GM10248 (cell line): ENCODE data around the gene GYPC.

Source experiments
- CTCF ChIA-PET: fragments of 300-600 bp; sonication (Branson Sonifier 250); formaldehyde crosslinking; extraction: SDS; loops from one replicate; lab custom pipeline; 2021; ENCODE audit warnings: antibody characterized with exemption; lab: Yijun Ruan, JAX
- POLR2A ChIA-PET: fragments of 350-650 bp; sonication (Branson Sonifier 250); formaldehyde crosslinking; extraction: SDS; loops from one replicate; lab custom pipeline; 2020; ENCODE audit warnings: antibody characterized with exemption; lab: Yijun Ruan, JAX
- DNase-seq: peaks from one replicate; pipeline ENCODE4 v3.0.0; 2012; ENCODE audit errors: extremely low spot score
- TF ChIP-seq, protein P1 (sequence below): IDR thresholded peaks from 2 replicates; pipeline ENCODE4 v1.5.1; 2012; ENCODE audit warnings: mild to moderate bottlenecking, low read depth; ENCODE audit errors: extremely low read depth, missing control alignments, control extremely low read depth

The GYPC gene, protein sequence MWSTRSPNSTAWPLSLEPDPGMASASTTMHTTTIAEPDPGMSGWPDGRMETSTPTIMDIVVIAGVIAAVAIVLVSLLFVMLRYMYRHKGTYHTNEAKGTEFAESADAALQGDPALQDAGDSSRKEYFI

GRCh38 chr2:126655500-126656430 is at the start of gene GYPC:
GYPC (plus strand) TSS chr2:126656158; CDS start chr2:126656264, 106 bp downstream.
- TF ChIP-seq, protein P1, sequence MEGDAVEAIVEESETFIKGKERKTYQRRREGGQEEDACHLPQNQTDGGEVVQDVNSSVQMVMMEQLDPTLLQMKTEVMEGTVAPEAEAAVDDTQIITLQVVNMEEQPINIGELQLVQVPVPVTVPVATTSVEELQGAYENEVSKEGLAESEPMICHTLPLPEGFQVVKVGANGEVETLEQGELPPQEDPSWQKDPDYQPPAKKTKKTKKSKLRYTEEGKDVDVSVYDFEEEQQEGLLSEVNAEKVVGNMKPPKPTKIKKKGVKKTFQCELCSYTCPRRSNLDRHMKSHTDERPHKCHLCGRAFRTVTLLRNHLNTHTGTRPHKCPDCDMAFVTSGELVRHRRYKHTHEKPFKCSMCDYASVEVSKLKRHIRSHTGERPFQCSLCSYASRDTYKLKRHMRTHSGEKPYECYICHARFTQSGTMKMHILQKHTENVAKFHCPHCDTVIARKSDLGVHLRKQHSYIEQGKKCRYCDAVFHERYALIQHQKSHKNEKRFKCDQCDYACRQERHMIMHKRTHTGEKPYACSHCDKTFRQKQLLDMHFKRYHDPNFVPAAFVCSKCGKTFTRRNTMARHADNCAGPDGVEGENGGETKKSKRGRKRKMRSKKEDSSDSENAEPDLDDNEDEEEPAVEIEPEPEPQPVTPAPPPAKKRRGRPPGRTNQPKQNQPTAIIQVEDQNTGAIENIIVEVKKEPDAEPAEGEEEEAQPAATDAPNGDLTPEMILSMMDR = no peak
- CTCF ChIA-PET = no interaction called here
- peak; percentile 80 for DNase-seq
- POLR2A ChIA-PET = no interaction called here

- POLR2A ChIA-PET = no interaction called here
- CTCF ChIA-PET = no interaction called here
- TF ChIP-seq, protein P1 = no peak
Measured at GRCh38 chr2:126614524-126615227, 41.3 kb upstream of the GYPC start.

DNA sequence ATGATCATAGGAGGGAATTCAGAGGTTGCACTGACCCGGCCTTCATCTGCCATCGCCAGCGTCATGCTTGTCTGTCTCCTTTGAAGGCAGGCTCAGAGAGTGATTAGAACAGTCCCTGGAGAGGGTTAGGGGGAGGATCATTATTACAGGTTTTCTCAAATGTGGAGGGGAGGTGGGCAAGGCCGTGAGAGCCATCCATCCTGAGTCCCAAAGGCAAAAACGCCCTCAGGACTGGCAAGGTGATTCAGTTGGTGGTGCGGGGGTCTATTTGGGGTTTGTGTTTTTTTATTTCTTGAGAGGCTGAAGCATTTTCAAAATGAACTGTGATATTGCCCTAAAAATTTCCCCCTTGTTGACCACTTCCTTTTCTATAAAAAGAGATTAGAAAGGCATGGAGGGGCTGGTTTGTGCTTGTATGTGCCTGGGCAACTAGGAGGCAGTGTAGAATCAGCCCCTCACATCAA is 39.3 kb upstream of the GYPC start:
- POLR2A ChIA-PET = no interaction called here
- TF ChIP-seq, protein P1 = no peak
- CTCF ChIA-PET = interaction anchor here (1.0 to 1.8 kb wide), 2 partner anchors 19 to 89 kb away, joined by 5 to 6 read pairs; no protein-coding TSS in a partner anchor

More at GRCh38 chr2:126614524-126615227, 41.3 kb upstream of the GYPC start:
- DNase-seq = no peak

GRCh38 chr2:126620302-126620701 is 35.7 kb upstream of the GYPC start:
- no peak for DNase-seq
- ChIA-PET CTCF (interaction anchor here (1.4 to 1.5 kb wide), 2 partner anchors 15 kb away, joined by 6 read pairs; no protein-coding TSS in a partner anchor), POLR2A (no interaction called here)
- TF ChIP-seq, protein P1 = no peak

More for the DNA sequence above, 39.3 kb upstream of the GYPC start:
- DNase-seq = no peak

- ChIA-PET POLR2A (no interaction called here), CTCF (no interaction called here)
- TF ChIP-seq, protein P1 = no peak
- no peak for DNase-seq
Measured at GRCh38 chr2:126623000-126623399, 33.0 kb upstream of the GYPC start.

DNA sequence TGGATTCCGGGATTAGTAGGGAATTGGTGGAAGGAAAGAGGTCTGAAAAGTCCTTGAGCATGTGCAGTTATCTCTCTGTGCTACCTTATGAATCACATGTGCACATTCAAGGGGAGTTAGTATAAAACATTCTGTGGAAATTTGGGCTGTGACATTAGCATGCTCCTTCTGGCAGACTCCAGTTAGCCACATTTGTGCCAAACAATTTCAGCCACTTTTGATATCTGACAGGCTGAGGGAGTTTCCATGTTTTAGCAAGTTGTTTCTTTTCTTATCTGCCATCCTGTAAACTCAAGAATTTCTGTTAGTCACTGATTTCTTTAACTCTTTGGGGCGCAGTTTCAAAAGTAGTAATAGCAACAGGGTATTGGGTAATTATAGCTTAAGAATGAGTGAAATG is 28.3 kb upstream of the GYPC start:
- TF ChIP-seq, protein P1 = no peak
- ChIA-PET POLR2A (no interaction called here), CTCF (no interaction called here)
- DNase-seq = no peak
